MM.1S (cell line): ENCODE measurements around the gene FLII.

ENCODE experiments used
- EZH2phosphoT487 ChIP-seq: fragments of 300-600 bp; sonication (generic); IDR thresholded peaks from 2 replicates; pipeline ENCODE4 v1.6.1; 2018; ENCODE audit warnings: antibody characterized with exemption, low read length
- TF ChIP-seq, protein P1 (sequence below): fragments of 300-600 bp; sonication (generic); IDR thresholded peaks from 2 replicates; pipeline ENCODE4 v1.5.1; 2016; ENCODE audit warnings: antibody characterized with exemption, low read length, mixed read lengths

DNA sequence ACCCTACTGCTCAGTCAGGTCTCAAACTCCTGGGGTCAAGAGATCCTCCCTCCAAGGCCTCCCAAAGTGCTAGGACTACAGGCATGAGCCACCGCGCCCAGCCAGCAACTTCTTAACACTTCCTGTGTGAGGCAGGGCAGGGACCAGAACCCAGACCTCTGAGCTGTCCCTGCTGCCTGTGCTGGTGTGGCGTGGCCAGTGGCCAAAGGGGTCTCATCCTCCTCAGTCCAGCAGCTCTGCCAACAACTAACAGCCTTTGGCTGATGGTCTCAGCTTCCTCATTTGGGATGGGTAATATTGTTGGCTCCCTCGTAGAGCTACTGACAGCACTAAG lies 34.5 kb downstream of the FLII start:
- TF ChIP-seq EZH2phosphoT487: no peak
- TF ChIP-seq, protein P1, sequence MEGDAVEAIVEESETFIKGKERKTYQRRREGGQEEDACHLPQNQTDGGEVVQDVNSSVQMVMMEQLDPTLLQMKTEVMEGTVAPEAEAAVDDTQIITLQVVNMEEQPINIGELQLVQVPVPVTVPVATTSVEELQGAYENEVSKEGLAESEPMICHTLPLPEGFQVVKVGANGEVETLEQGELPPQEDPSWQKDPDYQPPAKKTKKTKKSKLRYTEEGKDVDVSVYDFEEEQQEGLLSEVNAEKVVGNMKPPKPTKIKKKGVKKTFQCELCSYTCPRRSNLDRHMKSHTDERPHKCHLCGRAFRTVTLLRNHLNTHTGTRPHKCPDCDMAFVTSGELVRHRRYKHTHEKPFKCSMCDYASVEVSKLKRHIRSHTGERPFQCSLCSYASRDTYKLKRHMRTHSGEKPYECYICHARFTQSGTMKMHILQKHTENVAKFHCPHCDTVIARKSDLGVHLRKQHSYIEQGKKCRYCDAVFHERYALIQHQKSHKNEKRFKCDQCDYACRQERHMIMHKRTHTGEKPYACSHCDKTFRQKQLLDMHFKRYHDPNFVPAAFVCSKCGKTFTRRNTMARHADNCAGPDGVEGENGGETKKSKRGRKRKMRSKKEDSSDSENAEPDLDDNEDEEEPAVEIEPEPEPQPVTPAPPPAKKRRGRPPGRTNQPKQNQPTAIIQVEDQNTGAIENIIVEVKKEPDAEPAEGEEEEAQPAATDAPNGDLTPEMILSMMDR: no peak
